ENCODE results near the gene CDH4. TPM values are rescaled to one million over a fixed set of nuclear protein-coding genes. Genes with fewer than 3 reads are reported as not detected.

The CDH4 gene
- total and polyA plus RNA-seq, 2 donors (not counting 3 experiments of a cell fraction or from before 2014, with no cell fraction given): 0.17 to 0.51 TPM

GRCh38 chr20:61487346-61487996, 235.4 kb downstream of the CDH4 start:
- no peak overlapping the region for H3K4me3 ChIP-seq (replicated peaks in 1 of 3; ENCODE audit: insufficient read depth in 1 of 3, low read depth in 1 of 3, low read length in 3 of 3)
- no peak overlapping the region for H3K27ac ChIP-seq (ENCODE audit: insufficient read depth, low read depth, low read length)
- intact Hi-C loops (cut with micrococcal nuclease) (no loop called here), dilution Hi-C loops (cut with MboI; ENCODE audit: extremely low pct_ligation_motif_present, low sequenced_read_pairs) (no loop called here)
- no peaks in the 10 kb centered on the region for H3K36me3 ChIP-seq (ENCODE audit: control insufficient read depth in 2 of 2, extremely low read depth in 1 of 2, insufficient read depth in 2 of 2, low read length in 2 of 2)
- FAIRE-seq (no peak), DNase-seq (ENCODE audit: low read depth, low spot score) (no peak)
- no peaks in the 10 kb centered on the region for H4K20me1 ChIP-seq (replicated peaks; ENCODE audit: control insufficient read depth, extremely low read depth, insufficient read depth, low read length)
- H3K9me1 ChIP-seq (replicated peaks; ENCODE audit: control insufficient read depth, extremely low read depth, insufficient read depth, low read length): no peaks in the 10 kb centered on the region
- no peak overlapping the region for H3K9ac ChIP-seq (replicated peaks; ENCODE audit: extremely low read depth, insufficient read depth, low read length)
- no peaks in the 10 kb centered on the region for H3K4me1 ChIP-seq (ENCODE audit: control insufficient read depth, extremely low read depth, insufficient read depth, low read length)
- H3K79me2 ChIP-seq (ENCODE audit: control insufficient read depth, insufficient read depth, low read length): no peaks in the 10 kb centered on the region
- H3K9me3 ChIP-seq (replicated peaks; ENCODE audit: control insufficient read depth, insufficient read depth, low read length): peaks cover 10% of the 10 kb centered on the region
- H3K4me2 ChIP-seq (ENCODE audit: insufficient read depth, low read length): no peak overlapping the region
- TF ChIP-seq CTCF (IDR thresholded peaks at IDR 0.05; ENCODE audit: extremely low read depth in 1 of 2, insufficient read depth in 1 of 2, low read depth in 1 of 2, low read length in 2 of 2) (no peak), EZH2 (IDR thresholded peaks at IDR 0.05; ENCODE audit: borderline replicate concordance, low read depth, low read length, severe bottlenecking) (no peak), JUN (IDR thresholded peaks at IDR 0.05; ENCODE audit: borderline replicate concordance, insufficient read depth, insufficient read length, low read depth) (no peak), FOS (IDR thresholded peaks at IDR 0.05; ENCODE audit: borderline replicate concordance, insufficient read depth, low read length) (no peak), GATA2 (IDR thresholded peaks at IDR 0.05; ENCODE audit: insufficient read depth, insufficient read length, low read depth, low read length) (no peak), MAX (IDR thresholded peaks at IDR 0.05; ENCODE audit: insufficient read depth, insufficient read length) (no peak), POLR2A (IDR thresholded peaks at IDR 0.05; ENCODE audit: low read depth, low read length) (no peak), MYC (IDR thresholded peaks at IDR 0.05; ENCODE audit: low read depth, low read length) (no peak), POLR2AphosphoS5 (IDR thresholded peaks at IDR 0.05; ENCODE audit: insufficient read depth, low read depth, low read length) (no peak)
- CTCF ChIA-PET: no interaction called here
- no peak overlapping the region for H2AFZ ChIP-seq (ENCODE audit: low read depth, low read length)
- BruUV-seq (replicated peaks): no TSS peak
- H3K27me3 ChIP-seq (ENCODE audit: control insufficient read depth in 2 of 2, insufficient read depth in 2 of 2, low read length in 2 of 2): no peaks in the 10 kb centered on the region
- POLR2A ChIA-PET: no interaction called here

Measured in endothelial cell of umbilical vein (primary cell).